ENCODE measurements around the gene FLOT1. TPM values are rescaled to one million over a fixed set of nuclear protein-coding genes. Genes with fewer than 3 reads are reported as not detected.

The FLOT1 gene
- total and polyA plus RNA-seq, 9 of the 15 experiments (the other 6 are each of a cell fraction or from before 2014, with no cell fraction given) = 11.7 to 149 (median 118) TPM

- TF ChIP-seq BRF2 (IDR thresholded peaks at IDR 0.05; ENCODE audit: borderline replicate concordance, insufficient read depth, insufficient read length) = no peak
- TF ChIP-seq TBL1XR1 (IDR thresholded peaks at IDR 0.05; ENCODE audit: low read length in 2 of 2) = peak in 1 of 2 experiments; percentile 72; a peak in 1 of 4 replicates
- peak; percentile 73 for TF ChIP-seq TFAP4 (CRISPR knock-in tag; IDR thresholded peaks at IDR 0.05; ENCODE audit: borderline replicate concordance)
- peak; percentile 97 to 99 (median 98) for TF ChIP-seq CTCF (IDR thresholded peaks at IDR 0.05 in 2 of 3, conservative IDR thresholded peaks at IDR 0.05 in 1 of 3; ENCODE audit: insufficient read depth in 2 of 3, low read depth in 1 of 3, low read length in 3 of 3)
- TF ChIP-seq ESRRA (IDR thresholded peaks at IDR 0.05; ENCODE audit: borderline replicate concordance, low read depth) = peak; percentile 84
- peak; percentile 48; the same call in 1 of the 2 replicates for TF ChIP-seq BCOR (IDR thresholded peaks at IDR 0.05)
- TF ChIP-seq JUN (IDR thresholded peaks at IDR 0.05; ENCODE audit: borderline replicate concordance, low read depth, low read length) = peak; percentile 31; the same call in 1 of the 2 replicates
- TF ChIP-seq JUN (CRISPR knock-in tag; IDR thresholded peaks at IDR 0.05; ENCODE audit: borderline replicate concordance) = no peak
- no peak for TF ChIP-seq TFE3 (CRISPR knock-in tag; IDR thresholded peaks at IDR 0.05)
- TF ChIP-seq NEUROD1 (IDR thresholded peaks at IDR 0.05; ENCODE audit: borderline replicate concordance, low read depth, low read length, partially characterized antibody) = peak; percentile 59
- TF ChIP-seq ZKSCAN1 (IDR thresholded peaks at IDR 0.05; ENCODE audit: low read depth, low read length) = peak; percentile 66; the same call in 1 of the 2 replicates
- no peak for TF ChIP-seq MCM5 (IDR thresholded peaks at IDR 0.05; ENCODE audit: low read depth)
- peak; percentile 49; the same call in 1 of the 2 replicates for TF ChIP-seq ZNF384 (IDR thresholded peaks at IDR 0.05; ENCODE audit: low read depth, low read length)
- TF ChIP-seq SMAD4 (CRISPR knock-in tag; conservative IDR thresholded peaks at IDR 0.05) = 0 out of 2 replicates have a peak, but pooled peaks have one; percentile 16
- peak; percentile 45; the same call in 1 of the 2 replicates for TF ChIP-seq MAFK (IDR thresholded peaks at IDR 0.05; ENCODE audit: low read length)
- peak; percentile 15; the same call in 1 of the 2 replicates for TF ChIP-seq THAP12 (CRISPR knock-in tag; IDR thresholded peaks at IDR 0.05)
- TF ChIP-seq NRF1 (conservative IDR thresholded peaks at IDR 0.05 in 1 of 2, IDR thresholded peaks at IDR 0.05 in 1 of 2) = peak; percentile 76 to 80
- peak; percentile 99 for TF ChIP-seq ARID2 (IDR thresholded peaks at IDR 0.05)
- TF ChIP-seq HOXB6 (CRISPR knock-in tag; IDR thresholded peaks at IDR 0.05; ENCODE audit: borderline replicate concordance) = no peak
These were observed 63.3 kb downstream of the FLOT1 start (continued) for GRCh38 chr6:30678964-30679726.
